Kidney epithelial cell (primary cell): ENCODE results near the gene CSF3R. TPM values are rescaled to one million over a fixed set of nuclear protein-coding genes. Genes with fewer than 3 reads are reported as not detected.

Experiments used
- DNase-seq: peaks from one replicate; pipeline ENCODE4 v3.0.0-alpha.2; 2010; ENCODE audit warnings: low read depth
- H3K27me3 ChIP-seq: 2 replicates; pipeline ENCODE4 v1.6.0; 2011; ENCODE audit warnings: low read length; ENCODE audit not compliant: control insufficient read depth, insufficient read depth
- H3K36me3 ChIP-seq: 2 replicates; pipeline ENCODE4 v1.5.1; 2011; ENCODE audit warnings: low read length; ENCODE audit not compliant: control insufficient read depth, insufficient read depth
- H3K4me3 ChIP-seq: 2 replicates; pipeline ENCODE4 v1.5.1; 2011; ENCODE audit warnings: low read depth, mild to moderate bottlenecking, control low read depth, low read length
- CTCF ChIP-seq: IDR thresholded peaks from 2 replicates; pipeline ENCODE4 v1.5.1; 2011; ENCODE audit warnings: mild to moderate bottlenecking, moderate library complexity, low read length, control low read depth, inconsistent platforms; ENCODE audit not compliant: insufficient read depth, poor library complexity, severe bottlenecking
- total RNA-seq: library from RNA; depleted of rRNA; stranded (reverse); fragments of >200 nt; gene quantifications from 2 replicates; pipeline ENCODE4 v1.2.3, GENCODE V29; 2015

The CSF3R gene
- total RNA-seq, 1 donor from 2014 or later, result not detected

GRCh38 chr1:36476945-36477344, 5.8 kb downstream of the CSF3R start:
- DNase-seq, result no peak
- peaks cover 9% of the 10 kb centered on the region for H3K27me3 ChIP-seq
- no peak for TF ChIP-seq CTCF
- no peaks in the 10 kb centered on the region for H3K36me3 ChIP-seq
- no peak overlapping the region for H3K4me3 ChIP-seq

- Histone ChIP-seq H3K4me3 (no peak overlapping the region), H3K36me3 (no peaks in the 10 kb centered on the region), H3K27me3 (peaks cover 12% of the 10 kb centered on the region)
- DNase-seq, result no peak
- TF ChIP-seq CTCF, result no peak
These were observed 6.7 kb downstream of the CSF3R start for GRCh38 chr1:36475910-36476604.

- Histone ChIP-seq H3K36me3 (no peaks in the 10 kb centered on the region), H3K4me3 (no peak overlapping the region), H3K27me3 (peaks cover 12% of the 10 kb centered on the region)
- no peak for TF ChIP-seq CTCF
- no peak for DNase-seq
These were observed 7.4 kb downstream of the CSF3R start for GRCh38 chr1:36475341-36475740.

- Histone ChIP-seq H3K4me3 (no peak overlapping the region), H3K27me3 (peaks cover 9% of the 10 kb centered on the region), H3K36me3 (no peaks in the 10 kb centered on the region)
- no peak for TF ChIP-seq CTCF
- no peak for DNase-seq
These were observed 10.1 kb downstream of the CSF3R start for GRCh38 chr1:36472656-36473055.

GRCh38 chr1:36471830-36472641, 10.7 kb downstream of the CSF3R start:
- no peak for TF ChIP-seq CTCF
- no peaks in the 10 kb centered on the region for H3K36me3 ChIP-seq
- H3K4me3 ChIP-seq, result no peak overlapping the region
- H3K27me3 ChIP-seq, result peaks cover 9% of the 10 kb centered on the region
- no peak for DNase-seq
